ENCODE data around the gene MIPOL1.

Gene MIPOL1

GRCh38 chr14:37546621-37547447, 349.1 kb downstream of the MIPOL1 start:
- Histone ChIP-seq H4K8ac (ENCODE audit: low read depth, low read length) (no peak overlapping the region), H4K91ac (ENCODE audit: low read depth, low read length, poor library complexity) (no peak overlapping the region), H2BK120ac (ENCODE audit: low read depth, low read length) (no peak overlapping the region), H3K4ac (ENCODE audit: low read length) (no peak overlapping the region), H2BK12ac (ENCODE audit: low read length) (no peak overlapping the region), H3K27me3 (ENCODE audit: control insufficient read depth in 3 of 3, insufficient read depth in 3 of 3, low read depth in 1 of 3, low read length in 3 of 3) (no peaks in the 10 kb centered on the region), H2AFZ (ENCODE audit: low read length) (no peak overlapping the region), H3K23ac (ENCODE audit: low read depth, low read length, poor library complexity) (no peak overlapping the region), H3K9ac (ENCODE audit: low read depth, low read length, poor library complexity) (no peak overlapping the region), H3K4me3 (ENCODE audit: low read length in 2 of 2) (no peak overlapping the region), H2BK15ac (ENCODE audit: low read length) (no peak overlapping the region), H3K18ac (ENCODE audit: low read length) (no peak overlapping the region), H3K36me3 (replicated peaks in 1 of 2; ENCODE audit: control insufficient read depth in 2 of 2, insufficient read depth in 2 of 2, low read length in 2 of 2) (no peaks in the 10 kb centered on the region), H3K27ac (replicated peaks; ENCODE audit: low read length) (no peak overlapping the region), H3K4me1 (ENCODE audit: control insufficient read depth in 2 of 2, insufficient read depth in 1 of 2, low read depth in 1 of 2, low read length in 2 of 2) (no peaks in the 10 kb centered on the region), H3K9me3 (replicated peaks in 1 of 2; ENCODE audit: control insufficient read depth in 2 of 2, insufficient read depth in 1 of 2, low read depth in 1 of 2, low read length in 2 of 2) (no peaks in the 10 kb centered on the region), H3K14ac (ENCODE audit: low read length) (no peak overlapping the region), H3K4me2 (ENCODE audit: insufficient read depth, low read length, poor library complexity, severe bottlenecking) (no peak overlapping the region), H2AK5ac (ENCODE audit: low read depth, low read length) (no peak overlapping the region), H3K79me1 (ENCODE audit: low read depth, low read length) (no peaks in the 10 kb centered on the region), H2BK5ac (ENCODE audit: low read length) (no peak overlapping the region)
- no CpG with 5 or more reads among the region's 6 CpGs for WGBS, 2 donors (ENCODE audit: extremely low coverage in 2 of 2, insufficient read length in 2 of 2, insufficient replicate concordance in 1 of 2)
- no peak for DNase-seq (ENCODE audit: low spot score)

- no peak overlapping the region for H2BK5ac ChIP-seq (ENCODE audit: low read length)
- no peak overlapping the region for H4K91ac ChIP-seq (ENCODE audit: low read depth, low read length, poor library complexity)
- no peaks in the 10 kb centered on the region for H3K79me1 ChIP-seq (ENCODE audit: low read depth, low read length)
- no peak overlapping the region for H3K23ac ChIP-seq (ENCODE audit: low read depth, low read length, poor library complexity)
- no peak overlapping the region for H2AK5ac ChIP-seq (ENCODE audit: low read depth, low read length)
- H3K36me3 ChIP-seq (replicated peaks in 1 of 2; ENCODE audit: control insufficient read depth in 2 of 2, insufficient read depth in 2 of 2, low read length in 2 of 2): no peaks in the 10 kb centered on the region
- no peak overlapping the region for H3K18ac ChIP-seq (ENCODE audit: low read length)
- H3K9ac ChIP-seq (ENCODE audit: low read depth, low read length, poor library complexity): no peak overlapping the region
- H2BK12ac ChIP-seq (ENCODE audit: low read length): no peak overlapping the region
- H4K8ac ChIP-seq (ENCODE audit: low read depth, low read length): no peak overlapping the region
- no CpG with 5 or more reads among the region's 5 CpGs for WGBS, 2 donors (ENCODE audit: extremely low coverage in 2 of 2, insufficient read length in 2 of 2, insufficient replicate concordance in 1 of 2)
- DNase-seq (ENCODE audit: low spot score): no peak
- H3K27me3 ChIP-seq (ENCODE audit: control insufficient read depth in 3 of 3, insufficient read depth in 3 of 3, low read depth in 1 of 3, low read length in 3 of 3): no peaks in the 10 kb centered on the region
- H3K14ac ChIP-seq (ENCODE audit: low read length): no peak overlapping the region
- H2AFZ ChIP-seq (ENCODE audit: low read length): no peak overlapping the region
- no peak overlapping the region for H2BK120ac ChIP-seq (ENCODE audit: low read depth, low read length)
- H3K4me1 ChIP-seq (ENCODE audit: control insufficient read depth in 2 of 2, insufficient read depth in 1 of 2, low read depth in 1 of 2, low read length in 2 of 2): no peaks in the 10 kb centered on the region
- H3K9me3 ChIP-seq (replicated peaks in 1 of 2; ENCODE audit: control insufficient read depth in 2 of 2, insufficient read depth in 1 of 2, low read depth in 1 of 2, low read length in 2 of 2): peaks cover 1 to 3% of the 10 kb centered on the region in 2 donors
- H2BK15ac ChIP-seq (ENCODE audit: low read length): no peak overlapping the region
- H3K27ac ChIP-seq (replicated peaks; ENCODE audit: low read length): no peak overlapping the region
- H3K4me2 ChIP-seq (ENCODE audit: insufficient read depth, low read length, poor library complexity, severe bottlenecking): no peak overlapping the region
- H3K4me3 ChIP-seq (ENCODE audit: low read length in 2 of 2): no peak overlapping the region
- H3K4ac ChIP-seq (ENCODE audit: low read length): no peak overlapping the region
Measured at GRCh38 chr14:37550511-37550910, 352.8 kb downstream of the MIPOL1 start.

- H4K91ac ChIP-seq (ENCODE audit: low read depth, low read length, poor library complexity): no peak overlapping the region
- H3K9ac ChIP-seq (ENCODE audit: low read depth, low read length, poor library complexity): no peak overlapping the region
- H4K8ac ChIP-seq (ENCODE audit: low read depth, low read length): no peak overlapping the region
- no peak for DNase-seq (ENCODE audit: low spot score)
- no peaks in the 10 kb centered on the region for H3K36me3 ChIP-seq (replicated peaks in 1 of 2; ENCODE audit: control insufficient read depth in 2 of 2, insufficient read depth in 2 of 2, low read length in 2 of 2)
- no peak overlapping the region for H3K4me2 ChIP-seq (ENCODE audit: insufficient read depth, low read length, poor library complexity, severe bottlenecking)
- no peaks in the 10 kb centered on the region for H3K4me1 ChIP-seq (ENCODE audit: control insufficient read depth in 2 of 2, insufficient read depth in 1 of 2, low read depth in 1 of 2, low read length in 2 of 2)
- H3K9me3 ChIP-seq (replicated peaks in 1 of 2; ENCODE audit: control insufficient read depth in 2 of 2, insufficient read depth in 1 of 2, low read depth in 1 of 2, low read length in 2 of 2): peaks cover 1 to 3% of the 10 kb centered on the region in 2 donors
- no peaks in the 10 kb centered on the region for H3K79me1 ChIP-seq (ENCODE audit: low read depth, low read length)
- H3K4ac ChIP-seq (ENCODE audit: low read length): no peak overlapping the region
- H3K27ac ChIP-seq (replicated peaks; ENCODE audit: low read length): no peak overlapping the region
- H2AK5ac ChIP-seq (ENCODE audit: low read depth, low read length): no peak overlapping the region
- H2BK15ac ChIP-seq (ENCODE audit: low read length): no peak overlapping the region
- H2AFZ ChIP-seq (ENCODE audit: low read length): no peak overlapping the region
- no peak overlapping the region for H3K18ac ChIP-seq (ENCODE audit: low read length)
- H3K23ac ChIP-seq (ENCODE audit: low read depth, low read length, poor library complexity): no peak overlapping the region
- no peak overlapping the region for H2BK5ac ChIP-seq (ENCODE audit: low read length)
- H3K27me3 ChIP-seq (ENCODE audit: control insufficient read depth in 3 of 3, insufficient read depth in 3 of 3, low read depth in 1 of 3, low read length in 3 of 3): no peaks in the 10 kb centered on the region
- H2BK12ac ChIP-seq (ENCODE audit: low read length): no peak overlapping the region
- 100% methylated on average over 1 of the region's 1 CpG; no CpG with 5 or more reads in 1 of the 2 donors for WGBS, 2 donors (ENCODE audit: extremely low coverage in 2 of 2, insufficient read length in 2 of 2, insufficient replicate concordance in 1 of 2)
- H3K14ac ChIP-seq (ENCODE audit: low read length): no peak overlapping the region
- H2BK120ac ChIP-seq (ENCODE audit: low read depth, low read length): no peak overlapping the region
- H3K4me3 ChIP-seq (ENCODE audit: low read length in 2 of 2): no peak overlapping the region
Measured at GRCh38 chr14:37551119-37551518, 353.4 kb downstream of the MIPOL1 start.

- DNase-seq (ENCODE audit: low spot score): no peak
- H3K4ac ChIP-seq (ENCODE audit: low read length): no peak overlapping the region
- peaks cover 1 to 6% of the 10 kb centered on the region in 2 donors for H3K9me3 ChIP-seq (replicated peaks in 1 of 2; ENCODE audit: control insufficient read depth in 2 of 2, insufficient read depth in 1 of 2, low read depth in 1 of 2, low read length in 2 of 2)
- H3K23ac ChIP-seq (ENCODE audit: low read depth, low read length, poor library complexity): no peak overlapping the region
- H3K14ac ChIP-seq (ENCODE audit: low read length): no peak overlapping the region
- no peak overlapping the region for H2AFZ ChIP-seq (ENCODE audit: low read length)
- no peaks in the 10 kb centered on the region for H3K4me1 ChIP-seq (ENCODE audit: control insufficient read depth in 2 of 2, insufficient read depth in 1 of 2, low read depth in 1 of 2, low read length in 2 of 2)
- no peak overlapping the region for H3K4me2 ChIP-seq (ENCODE audit: insufficient read depth, low read length, poor library complexity, severe bottlenecking)
- H3K27me3 ChIP-seq (ENCODE audit: control insufficient read depth in 3 of 3, insufficient read depth in 3 of 3, low read depth in 1 of 3, low read length in 3 of 3): no peaks in the 10 kb centered on the region
- no peaks in the 10 kb centered on the region for H3K79me1 ChIP-seq (ENCODE audit: low read depth, low read length)
- H2BK15ac ChIP-seq (ENCODE audit: low read length): no peak overlapping the region
- no peak overlapping the region for H2BK5ac ChIP-seq (ENCODE audit: low read length)
- no peak overlapping the region for H3K4me3 ChIP-seq (ENCODE audit: low read length in 2 of 2)
- H3K27ac ChIP-seq (replicated peaks; ENCODE audit: low read length): no peak overlapping the region
- H2BK120ac ChIP-seq (ENCODE audit: low read depth, low read length): no peak overlapping the region
- H4K8ac ChIP-seq (ENCODE audit: low read depth, low read length): no peak overlapping the region
- H3K18ac ChIP-seq (ENCODE audit: low read length): no peak overlapping the region
- H4K91ac ChIP-seq (ENCODE audit: low read depth, low read length, poor library complexity): no peak overlapping the region
- WGBS, 2 donors (ENCODE audit: extremely low coverage in 2 of 2, insufficient read length in 2 of 2, insufficient replicate concordance in 1 of 2): no CpG with 5 or more reads among the region's 1 CpG
- no peak overlapping the region for H2BK12ac ChIP-seq (ENCODE audit: low read length)
- no peaks in the 10 kb centered on the region for H3K36me3 ChIP-seq (replicated peaks in 1 of 2; ENCODE audit: control insufficient read depth in 2 of 2, insufficient read depth in 2 of 2, low read length in 2 of 2)
- H3K9ac ChIP-seq (ENCODE audit: low read depth, low read length, poor library complexity): no peak overlapping the region
- H2AK5ac ChIP-seq (ENCODE audit: low read depth, low read length): no peak overlapping the region
Measured at GRCh38 chr14:37553935-37554550, 356.3 kb downstream of the MIPOL1 start.
